Hindlimb muscle (tissue), 1 donor: ENCODE results near the gene NLGN1. TPM values are rescaled to one million over a fixed set of nuclear protein-coding genes. Genes with fewer than 3 reads are reported as not detected.

Experiments
- DNase-seq: peaks from one replicate; pipeline ENCODE4 v3.0.0-alpha.2; 2013
- polyA plus RNA-seq: library from polyadenylated mRNA; unstranded; fragments of 120-200 nt; gene quantifications from one replicate; pipeline ENCODE4 v1.2.1, GENCODE V29; 2013; ENCODE audit not compliant: insufficient read length

The NLGN1 gene
- polyA plus RNA-seq, 1 donor = 1.0 TPM

DNA sequence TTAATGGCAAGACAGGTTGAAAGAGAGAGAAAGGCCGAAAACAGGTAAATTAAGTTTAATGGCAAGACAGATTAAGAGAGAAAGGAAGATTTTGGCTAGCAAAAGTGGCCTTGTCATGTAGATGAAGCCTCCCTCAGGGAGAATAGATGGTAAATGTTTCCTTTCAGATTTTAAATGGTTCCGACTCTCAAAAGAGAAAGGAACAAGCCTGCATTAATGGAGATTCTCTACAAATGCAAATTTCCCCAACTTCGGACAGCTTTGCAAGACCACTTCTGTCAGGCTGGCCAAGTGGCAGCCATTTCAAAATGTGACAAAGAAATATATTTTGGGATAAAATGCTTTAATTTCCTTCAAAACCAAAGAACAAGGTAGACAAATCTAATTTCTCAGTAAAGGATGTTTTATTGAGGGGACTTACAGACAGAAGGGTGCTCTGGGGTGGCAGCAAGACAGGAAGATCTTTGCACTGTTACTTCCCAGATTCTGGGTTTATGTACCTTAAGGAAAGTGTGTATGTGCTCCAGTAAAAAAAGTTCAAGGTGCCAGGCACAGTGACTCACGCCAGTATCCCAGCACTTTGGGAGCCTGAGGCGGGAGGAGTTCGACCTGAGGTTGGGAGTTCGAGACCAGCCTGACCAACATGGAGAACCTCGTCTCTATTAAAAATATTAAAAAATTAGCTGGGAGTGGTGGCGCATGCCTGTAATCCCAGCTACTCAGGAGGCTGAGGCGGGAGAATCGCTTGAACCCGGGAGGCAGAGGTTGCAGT lies 835.3 kb downstream of the NLGN1 start:
- DNase-seq = no peak

DNA sequence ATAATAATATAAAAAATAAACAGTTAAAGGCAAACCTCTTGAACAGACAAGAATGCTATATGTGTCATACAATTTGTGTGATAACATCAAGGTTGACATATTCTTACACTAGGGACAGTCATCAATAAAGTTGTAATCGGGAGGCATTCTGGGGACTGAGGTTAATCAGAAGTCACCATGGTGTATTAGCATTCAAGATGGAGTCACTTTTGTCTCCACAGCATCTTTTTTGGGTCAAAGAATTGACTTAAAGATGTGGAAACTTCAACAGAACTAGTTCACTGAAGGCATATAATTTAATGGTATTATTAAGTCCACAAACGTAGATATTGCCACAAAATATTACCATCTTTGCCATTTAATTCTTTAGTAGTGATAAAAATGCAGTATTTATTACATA lies 836.0 kb downstream of the NLGN1 start:
- no peak for DNase-seq

DNA sequence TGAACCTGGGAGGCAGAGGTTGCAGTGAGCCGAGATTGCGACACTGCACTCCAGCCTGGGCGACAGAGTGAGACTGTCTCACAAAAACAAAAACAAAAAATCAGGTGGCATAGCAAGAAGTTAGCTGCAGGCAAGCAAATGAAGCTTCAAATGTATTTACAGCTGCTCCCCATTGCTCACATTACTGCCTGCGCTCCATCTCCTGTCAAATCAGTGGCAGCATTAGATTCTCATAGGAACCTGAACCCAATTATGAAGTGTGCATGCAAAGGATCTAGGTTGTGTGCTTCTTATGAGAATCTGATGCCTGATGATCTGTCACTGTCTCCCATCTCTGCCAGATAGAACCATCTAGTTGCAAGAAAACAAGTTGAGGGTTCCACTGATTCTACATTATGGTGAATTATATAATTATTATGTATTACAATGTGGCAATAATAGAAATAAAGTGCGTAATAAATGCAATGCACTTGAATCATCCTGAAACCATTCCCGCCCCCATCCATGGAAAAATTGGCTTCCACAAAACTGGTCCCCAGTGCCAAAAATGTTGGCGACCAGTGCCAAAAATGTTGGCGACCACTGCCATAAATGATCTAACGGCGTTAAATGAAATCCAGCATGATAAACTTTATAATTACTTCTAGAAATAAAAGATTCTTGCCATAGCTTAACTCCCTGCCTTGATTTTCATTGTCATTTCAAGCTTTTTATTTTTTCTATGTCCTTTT lies 844.9 kb downstream of the NLGN1 start:
- no peak for DNase-seq

GRCh38 chr3:174243171-174243570 lies 845.6 kb downstream of the NLGN1 start:
- no peak for DNase-seq

DNA sequence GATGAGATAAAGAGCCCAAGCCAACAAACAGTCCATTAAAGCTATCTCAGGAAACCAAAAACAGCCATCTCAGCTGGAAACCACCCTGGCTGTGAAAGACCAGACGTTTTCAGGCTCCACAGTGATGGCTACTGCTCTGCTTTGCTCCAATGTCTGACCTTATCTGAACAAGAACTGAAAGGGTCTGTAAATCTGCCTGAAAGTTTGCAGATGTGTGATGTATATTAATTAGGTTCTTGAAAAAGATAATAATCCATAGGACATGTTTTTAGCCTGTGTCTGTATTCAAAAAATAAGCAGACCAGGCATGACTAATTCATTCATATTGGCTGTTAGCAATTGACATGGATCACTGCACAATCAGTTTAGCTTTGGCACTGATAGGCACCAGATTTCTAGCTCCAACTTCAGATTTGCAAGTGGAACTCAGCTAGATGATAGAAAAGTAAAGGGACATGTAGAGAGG lies 850.2 kb downstream of the NLGN1 start:
- DNase-seq = no peak

GRCh38 chr3:174251681-174252080 lies 854.1 kb downstream of the NLGN1 start:
- peak; percentile 78 for DNase-seq

DNA sequence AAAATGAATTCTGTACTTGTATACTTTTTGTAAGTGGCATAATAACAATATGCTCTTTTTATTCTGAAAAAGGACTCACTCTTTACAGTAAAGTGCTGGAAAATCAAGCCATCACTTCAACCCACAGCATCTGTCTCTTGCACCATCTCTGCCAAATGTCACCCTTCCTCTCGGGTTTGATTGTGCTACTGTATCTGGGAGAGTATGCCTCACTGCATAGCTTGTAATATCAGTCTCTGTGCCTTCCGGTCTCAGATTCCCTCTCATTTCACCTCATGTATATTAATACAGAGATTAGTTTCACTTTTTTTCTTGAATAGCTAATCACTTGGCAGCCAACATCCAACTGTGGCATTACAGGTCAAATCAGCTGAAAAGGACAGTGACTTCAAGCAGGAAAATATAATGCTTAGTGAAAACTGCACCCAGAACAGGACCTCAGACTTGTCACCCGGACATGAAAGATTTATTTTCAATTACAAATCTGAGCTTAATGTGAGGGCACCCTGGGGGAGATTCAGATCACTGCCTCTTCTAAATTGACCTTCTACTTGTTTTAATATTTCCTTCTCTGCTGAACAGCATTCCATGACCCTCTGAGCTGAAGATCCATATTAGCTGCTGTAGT lies 855.8 kb downstream of the NLGN1 start:
- no peak for DNase-seq

- DNase-seq = no peak
Measured at GRCh38 chr3:174253940-174254339, 856.4 kb downstream of the NLGN1 start.

DNA sequence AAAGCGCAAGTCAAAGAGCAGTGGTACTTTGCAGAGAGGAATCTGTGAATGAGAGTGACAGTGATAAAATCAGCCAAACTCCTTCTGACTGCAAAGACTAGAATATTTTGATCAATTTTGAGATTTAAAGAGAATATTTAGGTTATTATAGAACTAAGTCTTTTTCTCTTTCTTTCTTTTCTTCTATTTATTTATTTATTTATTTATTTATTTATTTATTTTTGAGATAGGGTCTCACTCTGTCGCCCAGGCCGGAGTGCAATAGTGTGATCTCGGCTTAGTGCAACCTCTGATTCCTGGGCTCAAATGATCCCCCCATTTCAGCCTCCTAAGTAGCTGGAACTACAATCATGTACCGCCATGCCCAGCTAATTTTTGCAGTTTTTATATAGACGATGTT lies 857.9 kb downstream of the NLGN1 start:
- DNase-seq = no peak

DNA sequence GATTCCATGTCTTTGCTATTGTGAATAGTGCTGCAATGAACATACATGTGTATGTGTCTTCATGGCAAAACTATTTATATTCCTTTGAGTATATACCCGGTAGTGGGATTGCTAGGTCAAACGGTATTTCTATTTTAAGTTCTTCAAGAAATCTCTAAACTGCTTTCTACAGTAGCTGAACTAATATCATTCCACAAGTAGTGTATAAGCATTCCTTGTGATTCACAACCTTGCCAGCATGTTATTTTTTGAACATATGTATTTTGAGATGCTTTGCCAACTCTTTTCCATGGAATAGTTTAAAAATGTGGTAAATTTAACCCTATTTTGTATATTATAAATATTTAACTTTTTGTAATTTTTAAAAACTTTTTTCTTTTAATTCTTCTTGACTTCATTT lies 868.9 kb downstream of the NLGN1 start:
- no peak for DNase-seq

GRCh38 chr3:174268061-174268460 lies 870.5 kb downstream of the NLGN1 start:
- no peak for DNase-seq

GRCh38 chr3:174268586-174268985 lies 871.0 kb downstream of the NLGN1 start:
- DNase-seq = no peak

DNA sequence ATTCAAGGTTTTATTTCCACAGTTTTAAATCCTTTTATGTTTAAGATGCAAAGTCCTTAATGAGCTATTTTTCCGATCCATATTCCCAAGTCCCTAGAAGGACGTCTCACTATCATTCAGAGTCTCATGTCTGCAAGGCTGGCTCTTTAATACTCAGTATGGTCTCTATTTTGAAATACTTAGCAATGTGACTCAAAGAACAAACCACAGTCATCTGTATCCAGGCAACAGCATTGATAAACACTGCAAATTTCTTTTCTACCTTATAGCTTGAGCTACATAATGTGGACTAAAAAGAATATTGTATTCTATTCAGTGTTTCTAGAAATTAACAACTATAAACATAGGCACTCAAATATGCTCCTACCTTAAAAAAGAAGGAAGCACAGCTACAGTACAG lies 873.3 kb downstream of the NLGN1 start:
- DNase-seq = no peak

- no peak for DNase-seq
Measured at GRCh38 chr3:174275336-174275735, 877.8 kb downstream of the NLGN1 start.

DNA sequence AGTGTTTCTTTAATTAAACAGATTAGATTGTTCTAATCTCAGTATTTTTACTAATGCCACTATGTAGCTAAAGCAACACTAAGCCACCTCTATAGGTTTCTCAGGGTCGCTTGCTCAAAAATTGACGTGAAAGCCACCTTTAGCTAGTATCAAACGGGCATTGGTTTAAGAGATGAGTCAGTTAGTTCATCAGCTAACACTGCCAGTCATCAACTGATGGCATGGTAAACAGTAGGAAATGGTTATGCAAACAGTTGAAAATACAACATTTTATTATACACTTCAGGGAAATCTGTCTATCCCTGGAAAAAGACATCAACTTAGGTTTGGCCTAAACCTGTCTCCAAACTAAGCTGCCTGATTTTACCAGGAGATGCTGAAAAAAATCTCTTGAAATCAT lies 879.3 kb downstream of the NLGN1 start:
- no peak for DNase-seq

DNA sequence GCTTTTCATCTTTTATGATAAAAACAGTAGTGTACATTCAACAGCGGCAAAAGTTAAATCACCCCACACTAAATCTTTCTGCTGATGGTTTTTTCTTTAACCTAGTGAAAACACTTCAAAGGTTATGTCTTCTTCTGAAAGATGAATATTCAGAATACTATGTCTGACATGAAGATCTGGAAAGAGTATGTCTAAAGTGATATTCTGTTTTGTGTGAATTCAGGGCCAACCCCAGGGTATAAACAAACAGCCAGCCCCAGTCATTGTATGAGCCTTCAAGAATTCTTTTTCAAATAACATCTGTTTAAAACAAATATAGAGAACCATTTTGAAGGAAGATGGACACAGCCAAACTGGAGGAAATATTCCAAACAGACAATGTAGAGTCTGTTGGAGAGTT lies 880.5 kb downstream of the NLGN1 start:
- DNase-seq = no peak

DNA sequence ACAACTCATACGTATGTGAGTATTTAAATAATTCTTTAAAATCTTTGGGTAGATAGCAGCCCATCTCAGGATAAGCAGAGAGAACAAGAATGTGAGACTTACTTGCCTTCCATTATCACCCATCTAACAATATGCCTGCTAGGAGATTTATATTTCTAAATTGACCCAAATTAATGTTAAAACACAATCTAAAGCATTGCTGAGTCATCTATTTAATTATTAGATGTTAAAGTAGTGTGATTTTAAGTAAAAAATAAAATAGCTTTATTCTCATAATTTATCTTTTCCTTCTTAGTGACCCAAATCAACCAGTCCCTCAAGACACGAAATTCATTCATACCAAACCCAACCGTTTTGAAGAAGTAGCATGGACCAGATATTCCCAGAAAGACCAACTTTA lies 882.6 kb downstream of the NLGN1 start:
- no peak for DNase-seq

GRCh38 chr3:174285242-174285864 lies 887.8 kb downstream of the NLGN1 start:
- no peak for DNase-seq

DNA sequence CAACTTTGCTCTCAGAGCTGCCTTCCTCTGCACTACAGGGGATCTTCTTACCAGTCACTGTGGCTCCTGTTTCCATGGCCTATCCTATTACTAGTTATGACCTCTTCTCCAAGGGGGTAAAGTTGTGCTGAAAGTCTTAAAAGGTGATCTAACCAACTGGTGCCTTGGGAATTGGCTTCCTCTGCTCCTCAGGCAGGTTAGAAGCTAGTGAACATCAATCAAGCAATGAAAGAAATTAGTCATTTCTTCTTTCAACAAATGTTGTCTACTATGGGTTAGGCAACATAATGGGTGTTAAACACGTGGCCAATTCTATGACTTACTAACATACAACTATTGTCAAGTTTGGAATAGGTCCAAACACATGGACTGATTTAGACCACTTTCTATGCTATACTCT lies 890.2 kb downstream of the NLGN1 start:
- DNase-seq = no peak

GRCh38 chr3:174294616-174295015 lies 897.1 kb downstream of the NLGN1 start:
- DNase-seq = no peak

- peak; percentile 39 for DNase-seq
Measured at GRCh38 chr3:174295306-174296092, 898.0 kb downstream of the NLGN1 start.

DNA sequence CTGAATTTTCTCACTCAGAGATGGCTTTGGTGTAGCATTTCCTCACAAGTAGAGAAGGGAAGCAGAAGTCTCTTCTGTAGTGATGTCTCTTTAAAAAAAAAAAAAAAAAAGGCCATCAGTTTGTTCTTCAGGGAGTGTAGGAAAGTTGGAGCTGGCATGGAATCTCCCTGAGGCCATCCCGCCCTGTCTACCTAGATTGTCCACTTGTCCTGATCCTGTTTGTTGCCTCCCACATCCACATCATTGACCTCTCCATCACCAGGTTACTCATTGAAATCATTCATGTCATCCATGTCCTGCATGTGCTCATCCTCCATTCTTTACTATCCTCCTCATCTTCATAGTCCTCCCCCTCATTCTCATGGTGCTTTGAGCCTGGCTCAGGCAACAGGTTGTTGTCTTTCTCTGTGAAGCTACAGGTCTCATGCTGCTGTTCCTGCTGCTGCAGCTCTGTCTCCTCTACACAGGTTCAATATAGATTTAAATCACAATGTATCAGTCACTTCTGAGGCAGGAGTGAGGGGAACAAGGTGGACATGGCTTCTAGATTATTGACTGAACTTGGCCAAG lies 905.3 kb downstream of the NLGN1 start:
- DNase-seq = no peak
